SK-N-SH (cell line): ENCODE measurements around the gene CNTNAP2.

Experiments
- CHD2 ChIP-seq: fragments of 150-350 bp; IDR thresholded peaks from 2 replicates; pipeline ENCODE4 v1.6.1; 2018; ENCODE audit warnings: low read length; ENCODE audit not compliant: partially characterized antibody
- GATA2 ChIP-seq: sonication (generic); formaldehyde crosslinking; IDR thresholded peaks from 2 replicates; pipeline ENCODE4 v1.5.0; 2020; ENCODE audit warnings: mild to moderate bottlenecking, missing genetic modification reagents
- POLR2AphosphoS5 ChIP-seq: IDR thresholded peaks from 2 replicates; pipeline ENCODE4 v1.6.1; 2012; ENCODE audit warnings: low read depth, low read length
- TF ChIP-seq, protein P1 (sequence below): fragments of 150-350 bp; IDR thresholded peaks from 2 replicates; pipeline ENCODE4 v1.6.1; 2017; ENCODE audit warnings: antibody characterized with exemption, low read length, low read depth, borderline replicate concordance
- TF ChIP-seq, protein P2 (sequence below): fragments of 200-600 bp; sonication (generic); IDR thresholded peaks from 2 replicates; pipeline ENCODE4 v1.6.1; 2017; ENCODE audit warnings: antibody characterized with exemption, mild to moderate bottlenecking, moderate library complexity

DNA sequence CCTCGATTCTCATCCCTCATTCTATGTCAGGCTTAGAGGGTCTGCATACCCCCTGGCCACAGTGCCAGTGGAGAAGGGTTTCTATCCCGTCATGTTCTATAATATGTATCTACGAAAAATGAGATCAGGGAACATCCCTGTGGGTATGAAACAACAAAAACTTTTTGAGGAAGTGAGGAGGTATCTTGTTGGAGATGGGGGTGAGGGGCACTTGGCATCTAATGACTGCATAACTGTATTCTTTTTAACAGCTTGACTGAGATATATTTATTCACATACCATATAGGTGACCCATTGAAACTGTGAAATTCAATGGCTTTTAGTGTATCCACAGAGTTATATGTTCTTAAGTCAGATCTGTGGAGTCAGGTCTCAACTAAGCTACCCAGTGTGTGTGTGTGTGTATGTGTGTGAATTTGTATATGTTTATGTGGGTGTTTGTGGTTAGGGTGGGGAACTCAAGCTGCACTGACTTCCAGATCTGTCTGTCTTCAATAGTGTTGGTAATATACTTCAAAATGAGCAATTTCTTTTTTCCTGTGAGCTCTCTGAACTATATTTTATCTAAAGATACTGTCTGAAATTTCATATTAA is 528.9 kb downstream of the CNTNAP2 start:
- TF ChIP-seq, protein P1, sequence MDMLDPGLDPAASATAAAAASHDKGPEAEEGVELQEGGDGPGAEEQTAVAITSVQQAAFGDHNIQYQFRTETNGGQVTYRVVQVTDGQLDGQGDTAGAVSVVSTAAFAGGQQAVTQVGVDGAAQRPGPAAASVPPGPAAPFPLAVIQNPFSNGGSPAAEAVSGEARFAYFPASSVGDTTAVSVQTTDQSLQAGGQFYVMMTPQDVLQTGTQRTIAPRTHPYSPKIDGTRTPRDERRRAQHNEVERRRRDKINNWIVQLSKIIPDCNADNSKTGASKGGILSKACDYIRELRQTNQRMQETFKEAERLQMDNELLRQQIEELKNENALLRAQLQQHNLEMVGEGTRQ: no peak
- TF ChIP-seq GATA2 (no peak), POLR2AphosphoS5 (no peak), CHD2 (no peak)
- TF ChIP-seq, protein P2, sequence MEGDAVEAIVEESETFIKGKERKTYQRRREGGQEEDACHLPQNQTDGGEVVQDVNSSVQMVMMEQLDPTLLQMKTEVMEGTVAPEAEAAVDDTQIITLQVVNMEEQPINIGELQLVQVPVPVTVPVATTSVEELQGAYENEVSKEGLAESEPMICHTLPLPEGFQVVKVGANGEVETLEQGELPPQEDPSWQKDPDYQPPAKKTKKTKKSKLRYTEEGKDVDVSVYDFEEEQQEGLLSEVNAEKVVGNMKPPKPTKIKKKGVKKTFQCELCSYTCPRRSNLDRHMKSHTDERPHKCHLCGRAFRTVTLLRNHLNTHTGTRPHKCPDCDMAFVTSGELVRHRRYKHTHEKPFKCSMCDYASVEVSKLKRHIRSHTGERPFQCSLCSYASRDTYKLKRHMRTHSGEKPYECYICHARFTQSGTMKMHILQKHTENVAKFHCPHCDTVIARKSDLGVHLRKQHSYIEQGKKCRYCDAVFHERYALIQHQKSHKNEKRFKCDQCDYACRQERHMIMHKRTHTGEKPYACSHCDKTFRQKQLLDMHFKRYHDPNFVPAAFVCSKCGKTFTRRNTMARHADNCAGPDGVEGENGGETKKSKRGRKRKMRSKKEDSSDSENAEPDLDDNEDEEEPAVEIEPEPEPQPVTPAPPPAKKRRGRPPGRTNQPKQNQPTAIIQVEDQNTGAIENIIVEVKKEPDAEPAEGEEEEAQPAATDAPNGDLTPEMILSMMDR: no peak
